SKM-1 treated with dmso at 0.1 percent for 144 hours (cell line): ENCODE results near the gene SIPA1.
"Not testable (repeated sequence)": the region's sequence is repeated elsewhere in the genome, so short reads cannot be mapped to it uniquely, and the experiment has no call there.

ENCODE experiments used
- DNase-seq: peaks from one replicate; lab custom pipeline; 2025; ENCODE audit not compliant: unreplicated experiment; lab: John Stamatoyannopoulos, UW

SIPA1 gene

DNA sequence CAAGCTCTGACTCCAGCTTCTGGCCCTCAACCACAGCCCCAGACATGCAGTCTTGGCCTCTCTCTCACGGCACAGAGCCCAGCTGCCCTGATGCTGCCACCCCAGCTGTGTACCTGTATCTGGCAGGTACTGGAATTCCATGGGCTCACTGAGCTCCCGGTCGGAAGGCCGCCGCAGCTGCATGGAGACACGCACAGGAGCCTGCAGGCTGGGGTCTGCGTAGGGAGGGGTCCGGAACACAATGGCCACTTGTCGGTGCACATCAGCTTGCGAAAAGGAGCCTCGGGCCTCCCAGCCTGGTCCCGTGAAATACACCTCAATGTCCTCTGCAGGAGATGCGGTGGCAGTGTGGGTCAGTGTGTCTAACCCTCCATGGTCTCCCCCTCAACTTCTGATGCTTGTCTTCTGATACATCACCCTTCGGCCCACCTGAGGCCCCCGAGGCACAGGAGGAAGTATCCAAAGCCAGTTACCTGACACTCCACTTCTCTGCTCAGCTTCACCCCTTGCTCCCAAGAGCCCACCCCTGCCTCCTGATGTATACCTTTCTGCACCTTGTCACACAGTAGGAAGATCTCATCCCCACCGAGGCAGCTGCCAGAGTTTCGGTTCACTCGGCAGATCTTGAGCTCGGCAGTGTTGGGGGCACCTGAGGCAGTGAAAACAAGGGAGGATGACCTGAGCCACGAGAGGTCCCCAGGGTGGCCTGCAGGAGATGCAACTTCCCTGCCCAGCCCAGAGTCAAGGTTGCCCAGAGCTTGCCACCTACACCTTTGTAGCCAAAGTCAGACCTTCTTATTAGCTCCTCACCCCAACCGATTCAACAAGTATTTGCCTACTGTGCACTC lies 20.5 kb downstream of the SIPA1 start:
- DNase-seq, result no peak

- DNase-seq, result no peak
These were observed 22.1 kb downstream of the SIPA1 start for GRCh38 chr11:65660038-65660437.

DNA sequence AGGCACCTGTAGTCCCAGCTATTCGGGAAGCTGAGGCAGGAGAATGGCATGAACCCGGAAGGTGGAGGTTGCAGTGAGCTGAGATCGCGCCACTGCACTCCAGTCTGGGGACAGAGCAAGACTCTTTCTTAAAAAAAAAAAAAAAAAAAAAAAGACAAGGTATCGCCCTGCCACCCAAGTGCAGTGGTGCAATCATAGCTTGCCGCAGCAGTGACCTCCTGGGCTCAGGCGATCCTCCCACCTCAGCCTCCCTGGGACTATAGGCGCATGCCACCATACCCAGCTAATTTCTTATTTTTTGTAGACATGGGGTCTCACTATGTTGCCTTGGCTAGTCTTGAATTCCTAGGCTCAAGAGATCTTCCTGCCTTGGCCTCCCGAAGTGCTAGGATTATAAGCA lies 23.0 kb downstream of the SIPA1 start:
- not testable (repeated sequence) for DNase-seq

- no peak for DNase-seq
These were observed 23.8 kb downstream of the SIPA1 start for GRCh38 chr11:65661599-65662246.

DNA sequence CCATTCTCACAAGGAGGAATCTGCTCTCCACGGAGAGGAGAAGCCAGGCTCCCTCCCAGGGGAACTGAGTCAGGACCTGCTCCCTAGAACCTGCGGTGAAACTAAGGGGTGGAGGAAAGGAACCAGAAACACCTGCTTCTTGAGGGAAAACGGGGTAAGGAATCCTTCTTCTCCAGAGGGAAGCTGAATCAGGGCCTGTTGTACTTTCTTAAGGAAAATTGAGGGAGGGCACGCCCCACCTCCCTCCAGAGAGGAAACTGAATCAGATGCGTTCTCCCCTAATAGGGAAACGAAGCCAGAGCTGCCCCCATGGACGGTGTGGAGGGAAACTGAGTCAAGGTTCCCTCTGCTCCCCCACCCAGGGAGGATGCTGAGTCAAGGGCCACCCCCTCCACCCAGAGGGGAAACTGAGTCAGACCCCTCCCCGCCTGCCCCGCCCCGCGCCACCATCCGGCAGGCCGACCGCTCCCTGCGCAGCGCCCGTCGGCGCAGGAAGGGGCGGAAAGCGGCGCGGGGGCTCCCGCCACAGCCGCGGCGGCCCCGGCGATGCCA lies 24.4 kb downstream of the SIPA1 start:
- DNase-seq, result no peak

- peak; percentile 81 for DNase-seq
These were observed 25.1 kb downstream of the SIPA1 start, which contains the start of gene RELA for GRCh38 chr11:65662799-65663638. Gene RELA, minus strand, starts transcription at chr11:65662916. Its CDS starts 84 bp downstream, at chr11:65662832.

DNA sequence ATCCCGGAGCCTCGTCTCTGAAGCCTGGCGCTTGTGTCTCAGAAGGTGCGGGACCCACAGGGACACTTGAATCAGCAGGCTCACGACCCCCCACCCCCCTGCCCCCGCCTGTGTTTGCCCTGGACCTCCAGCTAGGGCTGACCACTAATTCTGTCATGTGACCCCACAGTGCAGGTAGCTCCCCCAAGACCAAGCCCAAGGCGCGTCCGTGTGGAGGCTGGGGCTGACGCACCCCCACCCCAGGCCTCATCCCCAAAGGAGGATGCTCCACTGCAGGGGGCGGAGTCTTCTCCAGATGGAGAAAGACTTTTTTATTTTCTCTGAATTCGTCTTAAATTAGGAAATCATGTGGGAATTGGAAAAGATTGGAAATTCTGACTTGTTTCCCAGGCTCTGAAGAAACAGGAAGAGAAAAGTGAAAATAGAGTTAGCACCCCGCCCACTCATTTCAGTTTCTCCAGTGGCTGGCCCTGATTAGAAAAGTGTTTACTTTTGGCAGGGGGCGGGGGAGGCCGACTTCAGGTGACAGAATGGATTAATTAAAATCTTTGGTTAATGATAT lies 25.8 kb downstream of the SIPA1 start:
- no peak for DNase-seq

DNA sequence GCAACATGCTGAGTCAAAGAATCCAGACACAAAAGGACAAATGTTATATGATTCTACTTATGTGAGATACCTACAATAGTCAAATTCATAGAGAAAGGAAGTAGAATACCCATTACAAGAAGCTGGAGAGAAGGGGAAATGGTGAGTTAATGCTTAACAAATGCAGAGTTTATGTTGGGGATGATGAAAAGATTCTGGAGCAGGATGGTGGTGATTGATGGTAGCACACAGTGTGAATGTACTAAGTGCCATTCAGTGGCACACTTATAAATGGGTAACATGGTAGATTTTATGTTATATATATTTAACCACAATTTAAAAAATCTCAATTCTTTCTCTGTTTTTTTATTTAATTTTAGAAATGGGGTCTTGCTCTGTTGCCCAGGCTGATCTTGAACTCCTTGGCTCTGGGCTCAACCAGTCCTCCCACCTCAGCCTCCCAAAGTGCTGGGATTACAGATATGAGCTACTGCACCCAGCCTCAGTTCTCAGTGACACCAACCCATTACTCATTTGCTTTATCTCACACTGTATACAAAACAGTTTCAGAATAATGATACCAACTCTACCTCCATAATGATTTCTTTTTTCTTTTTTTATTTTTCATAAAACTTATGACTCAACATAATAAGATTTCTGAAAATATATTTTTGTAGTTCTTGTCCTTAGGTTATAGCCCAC lies 34.4 kb downstream of the SIPA1 start:
- DNase-seq, result no peak

- DNase-seq, result no peak
These were observed 35.1 kb downstream of the SIPA1 start for GRCh38 chr11:65672982-65673381.

DNA sequence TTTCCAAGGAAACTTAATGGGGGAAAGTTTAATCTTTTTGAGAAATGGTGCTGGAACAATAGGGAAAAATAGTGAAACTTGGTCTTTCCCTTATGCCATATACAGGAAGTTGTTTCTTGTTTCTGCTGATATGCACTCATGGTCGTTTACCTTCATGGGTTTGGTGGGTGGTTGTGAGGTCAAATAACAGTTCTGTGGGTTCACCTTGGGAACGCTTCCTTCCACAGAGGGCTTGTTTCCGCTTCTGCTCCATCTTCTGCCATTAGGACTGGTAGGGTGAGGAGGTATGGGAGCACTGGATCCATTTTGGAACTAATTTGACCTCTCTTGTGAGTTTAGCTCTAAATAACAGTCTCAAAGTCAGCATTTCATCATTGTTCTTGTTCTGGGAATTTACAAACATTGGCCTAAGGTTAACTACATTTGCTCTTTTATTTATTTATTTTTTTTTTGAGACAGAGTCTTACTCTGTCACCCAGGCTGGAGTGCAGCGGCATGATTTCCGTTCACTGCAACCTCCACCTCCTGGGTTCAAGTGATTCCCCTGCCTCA lies 42.4 kb downstream of the SIPA1 start:
- DNase-seq, result no peak

- not testable (repeated sequence) for DNase-seq
These were observed 45.6 kb downstream of the SIPA1 start for GRCh38 chr11:65683480-65683879.

DNA sequence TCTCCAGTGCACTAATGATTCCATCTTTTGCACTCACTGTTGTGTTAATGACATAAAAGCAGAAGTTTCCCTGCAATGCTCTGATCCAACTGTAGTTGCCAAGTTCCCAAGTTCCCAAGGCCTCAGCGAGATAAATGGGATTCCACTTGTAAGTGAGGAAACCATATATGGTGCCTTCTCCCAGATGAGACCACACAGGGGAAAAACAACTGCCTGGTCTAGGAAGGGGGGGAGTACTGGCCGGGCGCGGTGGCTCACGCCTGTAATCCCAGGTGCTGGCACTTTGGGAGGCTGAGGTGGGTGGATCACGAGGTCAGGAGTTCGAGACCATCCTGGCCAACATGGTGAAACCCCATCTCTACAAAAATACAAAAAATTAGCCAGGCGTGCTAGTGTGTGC lies 48.1 kb downstream of the SIPA1 start:
- no peak for DNase-seq

- DNase-seq, result not testable (repeated sequence)
These were observed 53.9 kb downstream of the SIPA1 start for GRCh38 chr11:65691847-65692246.

DNA sequence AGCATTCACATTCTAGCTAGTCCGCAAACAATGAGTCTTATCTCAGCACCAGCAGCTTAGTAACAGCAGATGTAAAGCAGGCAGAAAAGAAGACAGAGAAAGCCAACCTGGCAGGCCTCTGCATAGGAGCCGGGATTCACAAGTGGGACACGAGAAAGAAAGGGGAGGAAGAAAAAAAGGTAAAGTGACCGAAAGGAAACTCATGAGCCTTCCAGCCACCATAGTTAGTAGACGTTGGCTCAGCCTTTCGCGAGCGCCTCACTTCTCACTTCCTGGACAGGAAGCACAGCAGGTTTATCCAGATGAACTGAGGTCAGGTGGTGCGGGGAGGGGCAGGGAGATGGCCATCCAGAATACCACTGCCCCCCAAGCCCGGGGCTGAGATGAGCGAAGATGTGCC lies 54.5 kb downstream of the SIPA1 start:
- no peak for DNase-seq

DNA sequence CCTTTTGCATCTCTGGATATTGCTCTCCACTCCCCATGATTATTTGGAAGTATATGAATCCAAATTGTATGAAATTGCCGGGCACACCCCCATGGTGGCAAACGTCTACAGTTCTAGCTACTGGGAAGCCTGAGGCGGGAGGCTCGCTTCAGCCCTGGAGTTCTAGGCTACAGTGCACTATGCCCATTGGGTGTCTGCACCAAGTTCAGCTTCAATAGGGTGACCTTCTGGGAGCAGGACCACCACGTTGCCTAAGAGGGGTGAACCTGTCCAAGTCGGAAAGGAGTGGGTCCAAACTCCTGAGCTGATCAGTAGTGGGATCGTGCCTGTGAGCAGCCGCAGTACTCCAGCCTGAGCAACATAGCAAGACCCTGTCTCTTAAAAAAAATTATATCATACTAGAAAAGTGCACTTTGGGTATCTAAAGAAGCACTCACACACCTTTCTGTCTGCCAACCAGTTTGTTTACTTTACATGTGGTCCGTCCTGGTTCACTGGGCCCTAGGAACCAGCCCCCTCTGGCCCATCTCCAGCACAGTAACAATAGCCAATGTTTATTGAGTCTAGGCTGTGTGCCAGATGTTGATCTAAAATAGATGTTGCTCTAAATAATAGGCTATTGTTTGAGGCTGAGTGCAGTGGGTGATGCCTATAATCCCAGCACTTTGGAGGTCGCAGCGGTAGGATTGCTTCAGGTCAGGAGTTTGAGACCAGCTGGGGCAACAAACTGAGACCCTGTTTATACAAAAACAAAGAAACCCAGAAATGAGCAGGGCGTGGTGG lies 57.7 kb downstream of the SIPA1 start:
- DNase-seq, result no peak

- no peak for DNase-seq
These were observed 59.1 kb downstream of the SIPA1 start for GRCh38 chr11:65696802-65697552.

DNA sequence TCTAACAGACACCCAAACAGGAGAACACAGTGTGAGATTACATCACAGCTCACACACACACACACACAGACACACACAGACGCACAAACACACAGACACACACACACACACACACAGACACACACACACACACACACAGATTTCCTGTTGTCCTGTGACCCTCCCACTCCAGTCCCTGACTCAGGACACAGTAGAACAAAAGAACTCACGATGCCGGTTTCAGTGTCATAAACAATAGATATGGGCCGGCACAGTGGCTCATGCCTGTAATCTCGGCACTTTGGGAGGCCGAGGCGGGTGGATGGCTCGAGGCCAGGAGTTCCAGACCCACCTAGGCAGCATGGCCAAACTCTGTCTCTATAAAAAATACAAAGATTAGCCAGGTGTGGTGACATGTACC lies 60.3 kb downstream of the SIPA1 start:
- no peak for DNase-seq

DNA sequence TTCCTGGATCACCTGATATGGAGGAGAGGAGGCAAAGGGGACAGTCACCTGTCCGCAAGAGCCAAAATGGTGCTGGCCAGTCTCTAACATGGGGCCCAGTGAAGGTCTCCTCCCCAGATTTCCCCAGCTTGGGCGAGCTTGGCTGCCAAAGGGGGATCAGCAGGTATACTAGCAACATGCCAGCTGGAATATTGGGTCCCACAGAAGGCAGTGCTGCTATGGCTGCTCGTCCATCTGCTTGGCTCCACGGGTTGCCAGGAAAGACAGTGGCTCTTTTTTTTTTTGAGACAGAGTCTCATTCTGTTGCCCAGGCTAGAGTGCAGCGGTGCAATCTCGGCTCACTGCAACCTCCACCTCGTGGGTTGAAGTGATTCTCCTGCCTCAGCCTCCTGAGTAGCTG lies 61.4 kb downstream of the SIPA1 start:
- no peak for DNase-seq

DNA sequence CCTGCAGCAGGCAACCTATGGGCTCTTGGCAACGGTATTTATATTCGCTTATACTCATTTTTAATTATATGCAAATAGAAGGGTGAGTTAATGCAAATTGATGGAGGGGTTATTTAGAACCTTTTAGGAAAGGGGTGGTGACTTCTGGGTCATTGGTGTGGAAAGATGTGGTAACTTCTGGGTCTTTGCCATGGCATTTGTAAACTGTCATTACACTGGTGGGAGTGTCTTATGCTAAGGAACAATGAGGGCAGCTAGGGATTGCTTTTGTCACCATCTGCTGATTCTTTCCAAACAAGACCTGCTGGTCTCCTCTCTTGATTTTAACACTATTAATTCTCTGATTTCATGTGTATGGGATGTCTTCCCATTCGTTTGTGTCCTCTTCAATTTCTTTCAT lies 62.5 kb downstream of the SIPA1 start:
- DNase-seq, result peak; percentile 18
